ENCODE measurements around the gene TANC1.

The TANC1 gene

DNA sequence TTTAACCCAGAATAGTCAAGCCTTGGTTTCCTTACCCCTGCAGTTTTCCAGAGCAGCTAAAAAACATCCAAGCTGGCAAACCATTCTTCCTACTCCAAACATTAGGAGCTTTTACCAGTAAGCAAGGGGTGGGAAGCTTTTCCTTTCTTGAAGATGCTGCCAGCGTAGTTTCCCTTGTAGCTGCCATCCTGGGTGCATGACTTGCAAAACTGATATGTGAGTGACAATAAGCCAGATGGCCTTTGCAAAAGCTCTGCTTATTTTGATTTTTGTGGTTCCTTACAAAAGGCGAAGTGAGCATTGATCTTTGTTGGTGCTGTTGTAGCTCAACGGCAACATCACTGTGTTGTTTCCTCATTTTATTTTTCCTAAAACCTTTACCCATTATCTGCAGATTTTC, 179.2 kb downstream of the TANC1 start:
- DNase-seq: no peak

DNA sequence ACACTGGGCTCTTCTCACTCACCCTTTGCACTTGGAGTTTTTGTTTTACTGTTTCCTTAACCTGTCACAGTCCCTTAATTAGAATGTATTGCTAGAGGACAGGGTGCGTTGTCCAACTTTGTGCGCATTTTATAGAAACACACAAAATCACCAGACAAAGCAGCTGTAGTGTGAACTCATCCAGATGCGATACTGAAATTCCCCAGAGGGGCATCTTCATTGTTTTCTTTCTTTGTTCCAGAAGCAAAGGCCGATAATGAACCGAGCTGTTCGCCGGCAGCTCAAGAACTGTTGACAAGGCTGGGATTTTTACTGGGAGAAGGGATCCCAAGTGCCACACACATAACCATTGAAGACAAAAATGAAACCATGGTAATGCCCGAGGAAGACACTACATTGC, 180.5 kb downstream of the TANC1 start:
- no peak for DNase-seq

DNA sequence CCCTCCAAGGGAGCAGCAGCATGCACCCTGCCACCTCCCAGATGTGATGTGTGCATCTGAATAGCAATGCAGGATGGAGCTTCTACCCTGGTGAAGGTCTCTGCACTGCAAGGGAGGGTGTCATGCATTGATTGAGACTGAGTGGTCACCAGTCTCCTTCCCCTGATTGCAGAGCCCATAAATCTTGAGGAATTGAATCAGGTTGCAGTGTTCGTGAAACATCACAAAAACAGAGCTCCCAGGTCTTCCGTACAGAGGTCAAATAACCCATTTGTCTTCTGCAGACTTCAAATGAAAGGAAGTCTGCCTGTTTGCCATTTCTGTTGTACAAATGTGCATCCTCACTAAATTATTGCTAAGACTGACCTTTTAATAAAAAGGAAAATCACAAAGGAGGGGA, 181.3 kb downstream of the TANC1 start:
- DNase-seq: no peak

DNA sequence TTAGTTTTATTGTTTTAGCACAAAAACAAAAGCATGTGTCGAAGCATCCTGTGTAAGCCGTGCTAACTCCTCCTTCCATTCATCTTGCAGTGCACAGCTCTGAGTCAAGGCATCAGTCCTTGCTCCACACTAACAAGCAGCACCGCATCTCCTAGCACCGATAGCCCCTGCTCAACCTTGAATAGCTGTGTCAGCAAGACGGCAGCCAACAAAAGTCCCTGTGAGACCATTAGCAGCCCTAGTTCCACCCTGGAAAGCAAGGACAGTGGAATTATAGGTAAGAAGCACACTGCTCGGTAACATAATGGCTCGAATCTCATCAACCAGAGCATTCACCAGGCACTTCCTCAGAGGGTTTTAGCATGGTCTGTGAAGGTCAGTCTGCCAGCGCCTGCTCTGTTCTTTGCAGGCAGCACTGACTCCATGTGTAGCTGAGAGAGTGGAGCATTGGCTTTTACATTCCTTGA, 181.9 kb downstream of the TANC1 start:
- DNase-seq: no peak

DNA sequence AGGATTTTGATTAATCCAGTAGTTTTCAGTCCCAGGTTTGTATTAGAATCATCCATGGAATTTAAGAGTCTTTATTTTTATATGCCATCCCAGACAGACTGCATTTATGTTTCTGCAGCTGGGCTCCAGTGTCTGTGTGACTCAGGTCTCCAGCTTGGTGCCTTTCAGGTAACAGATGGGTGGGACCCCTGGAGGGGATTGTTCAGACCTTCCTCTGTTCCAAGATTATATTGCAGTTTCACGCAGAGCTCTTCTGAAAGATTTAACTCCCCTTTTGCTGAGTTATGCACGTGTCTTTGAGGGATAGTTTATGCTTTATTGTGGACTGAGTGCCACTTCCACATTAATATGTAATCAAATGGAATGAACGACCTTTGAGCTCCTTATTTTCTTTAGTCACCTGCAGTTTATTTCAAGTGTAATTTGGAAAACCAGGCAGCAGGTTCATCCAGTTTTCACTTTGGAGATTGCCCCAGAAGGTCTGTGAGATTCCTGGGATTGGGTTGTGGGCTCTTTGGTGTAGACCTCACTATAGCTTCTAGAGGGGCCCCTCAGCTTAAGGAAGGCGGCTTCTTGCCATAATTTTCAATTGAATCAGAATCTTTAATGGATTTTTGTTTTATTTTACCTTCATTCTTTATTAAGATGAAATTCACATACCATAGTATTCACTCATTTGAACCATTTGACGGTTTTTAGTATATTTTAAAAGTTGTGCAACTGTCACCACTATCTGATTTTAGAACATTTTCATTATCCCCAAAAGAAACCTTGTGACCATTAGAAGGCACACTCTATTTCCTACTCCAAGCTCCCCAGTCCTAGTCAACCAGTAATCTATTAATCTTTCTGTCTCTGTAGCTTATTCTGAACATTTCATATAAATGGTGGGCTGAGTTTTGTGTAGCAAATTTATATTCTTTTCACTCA, 183.0 kb downstream of the TANC1 start:
- DNase-seq: no peak

DNA sequence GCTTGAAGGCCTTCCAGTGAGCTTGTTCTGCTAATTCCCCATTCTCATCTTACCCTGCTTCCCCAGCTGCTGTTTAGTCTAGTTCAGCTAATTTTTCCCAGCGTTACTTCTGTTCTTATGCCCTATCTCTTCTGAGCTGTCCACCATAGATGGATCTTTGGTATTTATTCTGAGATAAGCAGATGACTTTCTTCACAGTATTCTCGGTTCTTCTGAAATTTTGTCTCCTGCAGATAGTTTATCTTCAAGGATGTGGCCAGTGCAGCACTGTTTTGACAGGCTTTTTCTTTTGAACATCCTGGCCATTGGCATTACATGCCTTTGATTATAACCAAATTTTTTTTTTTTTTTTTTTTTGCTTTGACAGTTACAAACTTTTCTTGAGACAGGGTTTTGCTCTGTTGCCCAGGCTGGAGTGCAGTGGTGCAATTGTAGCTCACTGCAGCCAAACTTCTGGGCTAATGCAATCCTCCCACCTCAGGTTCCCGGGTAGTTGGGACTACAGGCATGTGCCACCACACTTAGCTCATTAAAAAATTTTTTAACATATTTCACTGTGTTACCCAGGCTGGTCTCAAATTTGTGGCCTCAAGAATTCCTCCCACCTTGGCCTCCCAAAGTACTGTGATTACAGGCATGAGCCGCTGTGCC, 183.8 kb downstream of the TANC1 start:
- DNase-seq: no peak

DNA sequence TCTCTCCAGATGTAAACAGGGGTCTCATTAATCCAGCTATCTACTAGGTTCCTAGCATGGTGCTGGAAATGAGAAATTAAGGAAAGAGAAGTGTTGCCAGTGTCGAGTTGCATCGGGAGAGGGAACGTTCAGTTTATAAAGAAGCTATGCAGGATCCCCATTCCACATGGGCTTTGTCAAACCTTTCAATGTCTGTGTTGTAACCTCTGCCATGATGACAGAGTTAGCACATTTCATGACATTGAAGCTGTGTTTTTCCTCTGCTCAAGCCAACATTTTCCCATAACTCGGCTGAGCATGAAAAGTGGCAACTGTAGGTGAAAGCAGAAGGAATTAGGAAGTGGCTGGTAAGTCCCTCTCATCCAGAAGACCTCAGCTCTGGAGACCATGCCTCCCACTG, 184.6 kb downstream of the TANC1 start:
- no peak for DNase-seq

DNA sequence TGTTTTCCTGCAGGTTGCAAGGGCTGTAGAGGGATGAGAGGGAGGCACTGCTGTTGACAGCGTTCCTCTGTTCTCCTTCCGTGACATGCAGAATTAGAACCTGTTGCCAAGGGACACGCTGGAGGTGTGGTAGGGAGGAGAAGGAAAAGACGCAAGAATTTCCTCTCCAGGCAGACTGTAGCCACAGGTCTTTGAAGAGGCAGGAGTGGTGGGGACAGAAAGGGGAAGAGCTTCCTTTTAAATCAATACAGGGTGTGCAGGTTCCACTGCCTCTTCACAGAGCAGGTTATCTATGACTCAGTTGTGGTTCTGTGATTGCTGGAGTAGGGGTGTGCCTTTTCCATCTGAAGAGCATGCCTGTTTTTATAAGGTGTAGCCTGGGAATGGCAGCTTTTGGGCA, 185.0 kb downstream of the TANC1 start:
- no peak for DNase-seq

DNA sequence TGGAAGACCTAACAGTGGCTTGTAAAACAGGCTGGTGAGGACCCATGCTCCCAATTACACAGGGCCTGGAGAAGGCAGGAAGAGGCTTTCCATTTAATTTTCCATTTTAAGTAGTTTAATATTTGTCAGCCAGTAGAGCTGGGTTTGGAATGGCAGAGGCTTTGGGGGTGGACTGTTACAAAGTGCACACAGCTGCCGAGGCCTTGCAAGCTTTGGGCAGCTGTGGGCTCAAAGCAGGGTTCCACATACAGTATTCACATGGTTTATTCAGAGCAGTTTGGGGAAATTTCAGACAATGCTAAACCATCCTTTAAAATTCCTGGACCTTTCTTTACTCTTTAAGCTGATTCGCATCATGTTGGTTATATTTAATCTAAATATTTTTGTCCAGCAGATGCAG, 185.5 kb downstream of the TANC1 start:
- no peak for DNase-seq

DNA sequence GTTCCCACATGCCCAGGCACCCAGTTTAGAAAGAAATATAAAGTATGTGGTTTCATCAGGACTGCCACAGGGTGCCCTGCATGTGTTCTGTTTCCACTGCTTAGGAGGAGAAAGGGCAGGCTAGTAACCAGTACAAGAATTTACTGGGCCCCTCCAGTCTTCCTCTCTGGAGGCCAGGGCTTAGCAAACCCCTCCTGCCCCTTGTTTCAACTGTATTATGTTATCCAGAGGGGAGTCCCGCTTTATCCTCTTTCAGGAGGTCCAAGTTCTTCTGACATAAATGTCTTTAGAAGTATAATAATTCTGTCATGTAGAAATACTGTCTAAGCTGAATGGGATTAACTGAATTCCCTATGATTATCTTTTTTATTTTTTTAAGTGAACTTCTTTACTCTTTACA, 185.9 kb downstream of the TANC1 start:
- no peak for DNase-seq

DNA sequence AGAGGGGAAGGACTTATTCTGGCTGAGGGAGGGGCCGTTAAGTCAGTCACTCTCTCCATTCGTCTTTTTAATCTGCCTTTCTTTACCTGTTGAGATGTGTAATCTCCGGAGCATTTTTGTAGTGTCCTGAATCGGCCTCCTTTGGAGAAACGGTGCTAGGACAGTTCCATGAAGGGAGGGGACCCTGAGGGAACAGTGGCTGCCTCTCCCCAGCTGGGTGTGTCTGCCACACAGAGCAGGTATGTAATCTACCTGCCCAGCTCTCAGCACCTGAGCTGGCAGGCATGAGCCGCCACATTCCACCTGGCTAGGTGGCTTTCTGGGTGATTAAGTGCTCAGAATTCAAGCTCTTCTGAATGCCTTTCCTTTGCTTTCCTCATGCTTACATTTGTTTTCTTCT, 186.9 kb downstream of the TANC1 start:
- DNase-seq: no peak

DNA sequence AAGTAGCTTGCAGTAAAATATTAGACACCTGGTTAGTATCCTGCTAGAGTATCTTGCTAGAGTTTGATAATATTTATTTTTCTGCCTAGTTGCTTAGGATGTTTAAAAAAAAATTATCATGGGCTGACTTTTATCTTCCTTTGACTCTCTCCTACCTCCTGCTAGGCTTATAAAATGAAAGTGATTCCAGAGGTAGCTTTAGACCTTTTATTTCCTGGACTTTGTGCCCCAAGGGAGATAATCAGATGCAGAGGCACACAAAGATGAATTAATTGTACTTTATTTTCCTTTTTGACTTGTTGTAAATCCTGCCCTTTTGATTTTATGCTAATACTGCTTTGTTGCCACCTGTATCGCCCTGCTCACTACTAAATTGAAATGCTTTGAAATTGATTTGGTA, 187.4 kb downstream of the TANC1 start:
- DNase-seq: no peak

DNA sequence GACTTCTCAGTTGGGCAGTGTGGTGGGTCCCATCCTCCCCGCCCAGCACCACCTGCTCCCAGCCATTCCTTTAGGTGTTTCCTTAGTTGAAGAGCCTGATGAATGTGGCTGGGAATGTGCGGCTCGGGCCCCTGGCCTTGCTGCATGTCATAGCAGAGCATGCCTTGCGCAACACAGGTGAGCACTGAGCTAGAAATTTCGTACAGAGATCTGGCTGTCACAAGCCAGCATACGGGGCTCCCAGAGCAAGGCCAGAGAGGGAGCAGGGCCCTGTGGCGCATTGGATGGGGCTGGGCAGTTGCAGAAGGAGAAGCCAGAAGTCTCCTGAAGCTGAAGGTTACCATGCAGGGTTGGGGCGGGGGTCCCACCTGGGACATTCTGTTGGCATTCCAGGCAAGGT, 188.4 kb downstream of the TANC1 start:
- no peak for DNase-seq

DNA sequence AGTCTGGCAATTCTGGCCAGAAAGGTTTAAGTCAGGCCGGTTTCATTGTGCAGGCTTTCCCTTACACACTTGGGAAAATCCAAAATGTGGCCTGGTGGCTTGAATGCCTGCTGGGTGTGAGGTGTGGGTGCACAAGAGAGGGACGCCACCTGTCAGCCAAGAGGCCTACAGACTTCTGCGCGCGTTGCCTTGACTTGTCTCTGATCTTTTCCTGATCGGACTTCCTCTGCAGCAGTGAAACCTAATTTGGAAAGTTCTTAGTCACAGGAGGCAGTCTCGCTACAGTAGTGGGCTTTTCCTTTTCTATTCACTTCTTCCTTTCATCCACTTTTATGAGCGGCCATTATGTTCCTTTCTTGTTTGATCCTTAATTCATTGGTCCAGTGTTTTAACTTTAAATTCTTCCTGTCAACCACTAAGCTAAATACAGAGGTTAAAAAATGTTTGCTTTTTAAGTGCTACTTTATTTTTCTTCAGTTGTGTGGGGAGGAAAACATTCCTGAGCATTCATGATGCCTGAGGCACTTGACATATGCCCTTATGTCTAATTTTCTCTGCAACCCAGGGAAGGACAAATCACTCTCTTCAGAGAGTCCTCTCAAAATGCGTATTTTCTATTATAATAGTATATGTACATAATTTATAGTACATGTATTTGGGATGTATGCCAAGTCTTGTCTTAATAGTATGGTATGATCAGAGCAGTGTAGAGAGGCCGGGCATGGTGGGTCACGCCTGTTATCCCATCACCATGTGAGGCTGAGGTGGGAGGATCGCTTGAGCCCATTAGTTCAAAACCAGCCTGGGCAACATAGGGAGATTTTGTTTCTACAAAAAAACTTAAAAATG, 189.1 kb downstream of the TANC1 start:
- DNase-seq: no peak

DNA sequence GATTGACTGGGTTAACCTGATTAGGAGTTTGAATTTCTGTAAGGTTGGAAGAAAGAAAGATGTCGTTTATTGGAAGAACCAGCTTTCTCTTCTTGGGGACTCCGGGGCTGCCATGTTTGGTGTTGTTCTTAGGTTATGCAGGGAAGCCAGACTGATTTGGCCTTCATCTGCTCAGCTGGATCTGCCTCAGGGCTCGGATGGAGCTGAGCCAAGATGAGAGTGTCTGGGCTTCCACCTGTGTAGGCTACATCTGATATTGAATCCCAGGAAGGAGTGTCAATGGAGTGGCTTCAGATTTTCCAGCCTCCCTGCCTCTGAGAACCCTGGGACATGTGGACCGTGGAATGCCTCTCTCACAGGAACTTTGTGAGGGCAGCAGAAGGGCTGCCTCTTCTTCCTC, 192.0 kb downstream of the TANC1 start:
- DNase-seq: no peak

DNA sequence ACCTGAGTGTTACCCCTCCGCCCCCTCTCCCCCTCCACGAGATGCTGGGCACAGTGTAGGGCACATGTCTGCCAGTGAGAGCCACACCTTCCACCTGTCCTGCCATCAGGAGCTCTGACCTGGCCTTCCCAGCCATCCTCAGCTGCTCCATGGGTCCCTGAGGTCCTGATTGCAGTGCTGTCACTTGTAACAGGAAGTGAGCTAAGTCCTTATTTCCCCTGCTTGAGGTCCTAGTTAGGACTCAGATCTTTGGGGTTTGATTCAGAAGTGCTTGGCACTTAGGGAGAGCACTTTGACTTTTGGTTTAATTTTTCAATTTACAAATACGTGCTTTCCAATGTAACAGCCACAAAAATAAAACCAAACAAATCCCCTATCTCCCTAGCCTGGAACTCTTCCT, 192.5 kb downstream of the TANC1 start:
- DNase-seq: no peak

DNA sequence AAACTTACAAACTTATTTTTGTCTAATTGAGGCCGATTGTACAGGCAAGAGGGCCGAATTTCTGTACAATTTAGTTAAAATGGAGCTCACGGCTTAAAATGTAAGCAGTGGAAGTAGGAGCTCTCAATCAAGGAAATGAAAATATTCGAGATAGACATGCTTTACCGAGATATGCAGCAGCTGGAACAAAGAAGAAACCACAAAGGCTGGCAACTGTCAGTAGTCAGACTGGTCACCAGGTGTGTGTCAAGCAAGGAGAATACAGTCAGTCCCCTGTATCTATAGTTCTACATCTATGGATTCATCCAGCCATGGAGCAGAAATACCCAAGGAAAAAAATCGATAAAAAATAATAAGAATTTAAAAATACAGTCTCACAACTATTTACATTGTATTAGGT, 195.5 kb downstream of the TANC1 start:
- DNase-seq: no peak

DNA sequence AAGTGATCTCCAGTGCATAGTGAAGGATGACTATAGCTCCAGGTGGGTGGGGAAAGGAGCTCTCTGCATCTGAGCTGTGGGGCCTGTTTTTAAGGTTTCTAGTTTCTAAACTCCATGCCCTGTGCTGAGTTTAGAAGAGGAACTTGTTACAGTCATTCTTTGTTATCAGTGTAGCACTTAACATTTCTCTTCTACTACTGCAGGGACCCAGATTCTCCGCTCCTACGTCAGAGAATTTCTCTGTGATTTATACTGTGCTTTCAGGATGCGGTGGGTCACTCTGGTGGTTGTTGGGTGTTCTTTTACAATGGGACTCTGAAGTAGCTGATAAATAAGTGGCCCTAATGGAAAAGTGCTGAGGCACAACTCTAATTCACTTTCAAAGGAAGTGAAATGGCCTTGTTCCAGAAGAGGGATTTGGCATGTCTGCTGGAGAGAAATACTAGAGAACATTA, 196.0 kb downstream of the TANC1 start:
- DNase-seq: no peak

DNA sequence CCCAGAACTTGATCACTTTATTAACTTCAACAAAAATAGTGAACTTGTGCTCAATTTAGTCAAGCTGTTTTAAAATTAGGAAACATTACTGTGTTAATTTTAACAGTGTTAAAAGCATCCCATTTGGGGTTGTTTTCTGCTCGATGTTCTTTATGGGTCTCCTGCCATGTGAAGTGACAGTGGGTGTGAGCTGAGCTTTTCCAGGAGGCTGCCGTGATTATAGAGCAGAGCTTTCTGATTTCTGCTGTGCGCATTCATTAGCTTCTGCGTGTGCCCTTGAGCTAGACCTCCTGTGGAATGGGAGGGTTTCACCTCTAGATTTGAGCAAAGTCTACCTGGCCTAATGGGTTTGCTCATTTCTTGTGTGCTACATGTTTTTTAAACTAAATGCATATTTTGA, 196.6 kb downstream of the TANC1 start:
- no peak for DNase-seq

DNA sequence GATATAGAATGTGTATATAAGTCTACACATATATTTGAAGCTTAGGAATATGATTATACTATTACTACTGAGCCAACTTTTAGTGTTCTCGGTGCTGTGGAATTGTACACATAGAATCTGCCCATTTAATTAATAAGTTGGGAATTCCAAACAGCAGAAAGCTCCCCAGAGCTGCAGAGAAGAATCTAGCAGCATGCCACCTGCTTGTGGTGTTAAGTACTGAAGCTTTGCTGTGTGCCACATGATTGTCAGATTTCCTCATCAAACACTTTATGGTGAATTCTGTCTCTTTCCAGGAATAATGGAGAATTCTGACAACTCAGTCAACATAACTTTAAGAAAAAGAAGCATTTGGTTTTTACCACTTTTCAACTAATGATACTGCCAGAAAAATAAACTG, 200.3 kb downstream of the TANC1 start:
- no peak for DNase-seq

DNA sequence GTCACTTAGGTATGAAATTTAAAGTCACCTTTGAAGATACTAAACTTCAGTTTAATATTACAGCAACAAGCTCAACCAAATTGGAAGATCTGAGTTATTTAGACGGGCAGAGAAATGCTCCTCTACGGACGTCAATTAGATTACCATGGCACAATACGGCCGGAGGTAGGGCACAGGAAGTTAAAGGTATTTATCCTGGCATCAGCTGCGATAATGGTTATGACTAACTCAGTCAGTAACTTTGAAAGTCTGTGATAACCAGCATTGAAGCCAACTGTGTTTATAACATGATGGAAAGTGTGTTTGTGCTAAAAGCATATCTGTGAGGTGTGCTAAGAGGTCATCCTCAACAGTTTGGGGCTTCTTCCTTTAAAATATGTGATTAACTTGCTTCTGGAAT, 200.7 kb downstream of the TANC1 start:
- no peak for DNase-seq

DNA sequence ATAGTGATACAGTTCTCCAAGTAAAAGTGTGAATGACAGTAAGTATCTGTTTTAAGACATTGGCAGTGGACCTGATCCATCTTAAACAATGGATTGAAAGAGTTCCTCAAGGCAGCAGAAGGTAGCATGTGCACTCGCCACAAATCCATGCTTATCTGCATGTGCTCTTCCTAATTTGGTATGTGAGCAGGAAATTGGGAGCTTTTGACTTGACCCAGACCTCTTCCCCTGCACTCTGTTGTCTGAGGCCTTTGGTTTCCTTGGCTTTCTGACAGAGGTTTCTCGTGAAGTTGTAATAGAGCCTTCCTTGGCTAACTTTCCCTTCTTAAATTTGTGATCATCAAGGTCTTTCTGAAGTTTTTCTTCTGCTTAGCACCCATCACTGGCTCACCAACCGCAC, 204.0 kb downstream of the TANC1 start:
- DNase-seq: no peak

DNA sequence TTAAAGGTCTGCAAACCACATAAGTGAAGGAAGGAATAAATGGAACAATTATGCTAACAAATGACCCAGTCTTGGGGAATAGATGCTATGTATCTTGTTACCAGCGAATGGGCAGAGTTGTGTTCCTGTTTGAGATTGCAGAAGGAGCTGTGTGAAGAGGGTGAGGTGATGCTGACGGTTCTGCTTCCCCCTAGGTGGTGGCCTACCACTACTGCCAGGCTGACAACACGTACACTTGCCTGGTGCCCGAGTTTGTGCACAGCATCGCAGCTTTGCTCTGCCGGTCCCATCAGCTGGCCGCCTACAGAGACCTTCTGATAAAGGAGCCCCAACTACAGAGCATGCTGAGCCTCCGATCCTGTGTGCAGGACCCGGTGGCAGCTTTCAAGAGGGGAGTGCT, 206.3 kb downstream of the TANC1 start:
- DNase-seq: no peak

DNA sequence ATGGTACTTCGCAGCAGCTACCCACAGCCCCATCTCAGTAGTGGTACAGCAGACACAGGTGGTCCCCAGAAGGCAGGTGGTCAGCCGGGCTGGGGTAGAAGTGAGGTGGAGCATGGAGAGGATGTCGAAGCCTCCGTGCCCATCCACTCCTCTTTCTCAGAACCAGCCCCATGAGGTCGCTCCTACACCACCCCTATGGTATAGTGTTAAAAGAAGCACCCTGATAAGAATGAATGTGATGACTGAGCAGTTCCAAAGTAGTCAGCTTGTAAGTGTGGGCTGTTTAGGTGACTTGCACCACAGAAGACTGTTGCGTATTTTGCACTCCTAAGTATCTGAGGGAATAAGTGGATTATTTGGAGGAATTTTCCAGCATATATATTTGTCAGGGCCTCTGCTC, 206.7 kb downstream of the TANC1 start:
- no peak for DNase-seq
